HepG2 (cell line): Measurements from ENCODE around the gene ZNF48. TPM values are rescaled to one million over a fixed set of nuclear protein-coding genes. Genes with fewer than 3 reads are reported as not detected.

Experiments used
- AGO2 ChIP-seq: fragments of 200-400 bp; formaldehyde crosslinking; optimal IDR thresholded peaks from 2 replicates; pipeline ENCODE3; 2017; ENCODE audit warnings: mild to moderate bottlenecking, low read depth, low read length, moderate library complexity
- FOXC1 ChIP-seq: sonication (generic); formaldehyde crosslinking; IDR thresholded peaks from 2 replicates; pipeline ENCODE4 v1.8.0; 2022; ENCODE audit warnings: mild to moderate bottlenecking, missing genetic modification reagents, borderline replicate concordance
- GATAD2A ChIP-seq: IDR thresholded peaks from 2 replicates; pipeline ENCODE4 v1.6.1; 2016
- GTF3A ChIP-seq: sonication (generic); formaldehyde crosslinking; conservative IDR thresholded peaks from 2 replicates; pipeline ENCODE4 v1.4.0; 2020; ENCODE audit warnings: mild to moderate bottlenecking, missing genetic modification reagents
- RBFOX2 ChIP-seq: fragments of 200-400 bp; formaldehyde crosslinking; IDR thresholded peaks from 2 replicates; pipeline ENCODE4 v1.6.1; 2017; ENCODE audit warnings: low read depth, mild to moderate bottlenecking, low read length
- ZNF781 ChIP-seq: sonication (generic); formaldehyde crosslinking; IDR thresholded peaks from 2 replicates; pipeline ENCODE4 v1.5.1; 2020; ENCODE audit warnings: borderline replicate concordance, mild to moderate bottlenecking, missing genetic modification reagents; ENCODE audit errors: not compliant biosample characterization
- ZNF878 ChIP-seq: sonication (generic); formaldehyde crosslinking; IDR thresholded peaks from 2 replicates; pipeline ENCODE4 v1.8.1; 2023; ENCODE audit warnings: mild to moderate bottlenecking, missing genetic modification reagents, moderate library complexity
- polyA plus RNA-seq, 8 experiments: library from polyadenylated mRNA; depleted of rRNA in 3 of 8; stranded (reverse) in 7 of 8; unstranded in 1 of 8; fragments of >200 nt; fragmentation: Illumina TruSeq in 4 of 8; extraction: Trizol in 4 of 8; gene quantifications; 2 replicates each; pipeline versions ENCODE4 v1.2.1 to v1.2.3, GENCODE V29; 2011 to 2016; ENCODE audit warnings: low read depth in 4 of 8, missing spikeins in 1 of 8, mixed read lengths in 1 of 8; ENCODE audit not compliant: insufficient read depth in 1 of 8
- total RNA-seq, 5 experiments: library from RNA; depleted of rRNA; stranded (reverse); fragments of >200 nt; fragmentation: Illumina TruSeq; extraction: Trizol; gene quantifications; 2 replicates each; pipeline ENCODE4 v1.2.3, GENCODE V29; 2016; ENCODE audit warnings: low read depth in 1 of 5
- TF ChIP-seq, protein P1 (sequence below): sonication (generic); formaldehyde crosslinking; IDR thresholded peaks from 2 replicates; pipeline ENCODE4 v1.4.0; 2020; ENCODE audit warnings: mild to moderate bottlenecking, missing genetic modification reagents
- TF ChIP-seq, protein P2 (sequence below): sonication (generic); formaldehyde crosslinking; IDR thresholded peaks from 2 replicates; pipeline ENCODE4 v1.4.0; 2020; ENCODE audit warnings: missing genetic modification reagents

The ZNF48 gene
- total and polyA plus RNA-seq, 2 of the 13 experiments (the other 11 are each of a cell fraction or from before 2014, with no cell fraction given), result 9.9 to 12.3 TPM

DNA sequence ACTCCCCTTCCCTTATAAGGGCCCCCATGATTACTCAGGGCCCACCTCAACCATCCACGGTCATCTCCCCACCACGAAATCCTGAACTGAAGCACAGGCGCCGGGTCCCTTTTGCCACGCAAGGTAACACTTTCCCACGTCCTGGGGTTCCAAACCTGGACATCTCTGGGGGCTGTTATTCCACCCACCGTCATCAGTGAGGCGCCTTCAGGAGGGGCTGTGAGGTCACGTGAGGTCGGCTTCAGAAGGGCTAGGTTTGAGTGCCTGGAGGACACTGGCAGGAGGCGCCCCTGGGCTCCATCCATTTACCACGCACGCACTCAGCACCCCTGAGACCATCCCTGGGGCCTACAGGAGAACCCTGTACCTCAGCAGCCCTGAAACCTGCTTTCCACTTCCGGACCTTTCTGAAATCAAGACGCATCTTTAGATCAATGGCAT, 44.2 kb upstream of the ZNF48 start (continued):
- TF ChIP-seq, protein P1, sequence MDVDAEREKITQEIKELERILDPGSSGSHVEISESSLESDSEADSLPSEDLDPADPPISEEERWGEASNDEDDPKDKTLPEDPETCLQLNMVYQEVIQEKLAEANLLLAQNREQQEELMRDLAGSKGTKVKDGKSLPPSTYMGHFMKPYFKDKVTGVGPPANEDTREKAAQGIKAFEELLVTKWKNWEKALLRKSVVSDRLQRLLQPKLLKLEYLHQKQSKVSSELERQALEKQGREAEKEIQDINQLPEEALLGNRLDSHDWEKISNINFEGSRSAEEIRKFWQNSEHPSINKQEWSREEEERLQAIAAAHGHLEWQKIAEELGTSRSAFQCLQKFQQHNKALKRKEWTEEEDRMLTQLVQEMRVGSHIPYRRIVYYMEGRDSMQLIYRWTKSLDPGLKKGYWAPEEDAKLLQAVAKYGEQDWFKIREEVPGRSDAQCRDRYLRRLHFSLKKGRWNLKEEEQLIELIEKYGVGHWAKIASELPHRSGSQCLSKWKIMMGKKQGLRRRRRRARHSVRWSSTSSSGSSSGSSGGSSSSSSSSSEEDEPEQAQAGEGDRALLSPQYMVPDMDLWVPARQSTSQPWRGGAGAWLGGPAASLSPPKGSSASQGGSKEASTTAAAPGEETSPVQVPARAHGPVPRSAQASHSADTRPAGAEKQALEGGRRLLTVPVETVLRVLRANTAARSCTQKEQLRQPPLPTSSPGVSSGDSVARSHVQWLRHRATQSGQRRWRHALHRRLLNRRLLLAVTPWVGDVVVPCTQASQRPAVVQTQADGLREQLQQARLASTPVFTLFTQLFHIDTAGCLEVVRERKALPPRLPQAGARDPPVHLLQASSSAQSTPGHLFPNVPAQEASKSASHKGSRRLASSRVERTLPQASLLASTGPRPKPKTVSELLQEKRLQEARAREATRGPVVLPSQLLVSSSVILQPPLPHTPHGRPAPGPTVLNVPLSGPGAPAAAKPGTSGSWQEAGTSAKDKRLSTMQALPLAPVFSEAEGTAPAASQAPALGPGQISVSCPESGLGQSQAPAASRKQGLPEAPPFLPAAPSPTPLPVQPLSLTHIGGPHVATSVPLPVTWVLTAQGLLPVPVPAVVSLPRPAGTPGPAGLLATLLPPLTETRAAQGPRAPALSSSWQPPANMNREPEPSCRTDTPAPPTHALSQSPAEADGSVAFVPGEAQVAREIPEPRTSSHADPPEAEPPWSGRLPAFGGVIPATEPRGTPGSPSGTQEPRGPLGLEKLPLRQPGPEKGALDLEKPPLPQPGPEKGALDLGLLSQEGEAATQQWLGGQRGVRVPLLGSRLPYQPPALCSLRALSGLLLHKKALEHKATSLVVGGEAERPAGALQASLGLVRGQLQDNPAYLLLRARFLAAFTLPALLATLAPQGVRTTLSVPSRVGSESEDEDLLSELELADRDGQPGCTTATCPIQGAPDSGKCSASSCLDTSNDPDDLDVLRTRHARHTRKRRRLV (CRISPR knock-in tag), result no peak
- TF ChIP-seq ZNF878, result no peak
- no peak for TF ChIP-seq ZNF781 (CRISPR knock-in tag)
- TF ChIP-seq, protein P2, sequence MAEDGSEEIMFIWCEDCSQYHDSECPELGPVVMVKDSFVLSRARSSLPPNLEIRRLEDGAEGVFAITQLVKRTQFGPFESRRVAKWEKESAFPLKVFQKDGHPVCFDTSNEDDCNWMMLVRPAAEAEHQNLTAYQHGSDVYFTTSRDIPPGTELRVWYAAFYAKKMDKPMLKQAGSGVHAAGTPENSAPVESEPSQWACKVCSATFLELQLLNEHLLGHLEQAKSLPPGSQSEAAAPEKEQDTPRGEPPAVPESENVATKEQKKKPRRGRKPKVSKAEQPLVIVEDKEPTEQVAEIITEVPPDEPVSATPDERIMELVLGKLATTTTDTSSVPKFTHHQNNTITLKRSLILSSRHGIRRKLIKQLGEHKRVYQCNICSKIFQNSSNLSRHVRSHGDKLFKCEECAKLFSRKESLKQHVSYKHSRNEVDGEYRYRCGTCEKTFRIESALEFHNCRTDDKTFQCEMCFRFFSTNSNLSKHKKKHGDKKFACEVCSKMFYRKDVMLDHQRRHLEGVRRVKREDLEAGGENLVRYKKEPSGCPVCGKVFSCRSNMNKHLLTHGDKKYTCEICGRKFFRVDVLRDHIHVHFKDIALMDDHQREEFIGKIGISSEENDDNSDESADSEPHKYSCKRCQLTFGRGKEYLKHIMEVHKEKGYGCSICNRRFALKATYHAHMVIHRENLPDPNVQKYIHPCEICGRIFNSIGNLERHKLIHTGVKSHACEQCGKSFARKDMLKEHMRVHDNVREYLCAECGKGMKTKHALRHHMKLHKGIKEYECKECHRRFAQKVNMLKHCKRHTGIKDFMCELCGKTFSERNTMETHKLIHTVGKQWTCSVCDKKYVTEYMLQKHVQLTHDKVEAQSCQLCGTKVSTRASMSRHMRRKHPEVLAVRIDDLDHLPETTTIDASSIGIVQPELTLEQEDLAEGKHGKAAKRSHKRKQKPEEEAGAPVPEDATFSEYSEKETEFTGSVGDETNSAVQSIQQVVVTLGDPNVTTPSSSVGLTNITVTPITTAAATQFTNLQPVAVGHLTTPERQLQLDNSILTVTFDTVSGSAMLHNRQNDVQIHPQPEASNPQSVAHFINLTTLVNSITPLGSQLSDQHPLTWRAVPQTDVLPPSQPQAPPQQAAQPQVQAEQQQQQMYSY (CRISPR knock-in tag), result no peak
- 0 out of 2 replicates have a peak, but pooled peaks have one; percentile 11 for TF ChIP-seq RBFOX2
- TF ChIP-seq FOXC1 (CRISPR knock-in tag), result no peak
- no peak for TF ChIP-seq GATAD2A (CRISPR knock-in tag)
- no peak for TF ChIP-seq GTF3A (CRISPR knock-in tag)
- peak; percentile 91 for TF ChIP-seq AGO2
